A549 (cell line): ENCODE results near the gene RTP1. TPM values are rescaled to one million over a fixed set of nuclear protein-coding genes. Genes with fewer than 3 reads are reported as not detected.

Source experiments
- ATAC-seq, 2 experiments: fragments of 200-7000 bp in 1 of 2; fragments of >200 bp in 1 of 2; cut with Nextera tagmentation in 1 of 2; cut with Tn5 transposase in 1 of 2; 3 replicates each; pipeline versions ENCODE4 v1.8.0 to v1.9.1; 2018 to 2020; ENCODE audit warnings: mild to moderate bottlenecking in 1 of 2, moderate library complexity in 1 of 2
- CTCF ChIA-PET: fragments of 300-600 bp; sonication (Branson Sonifier 250); formaldehyde crosslinking; extraction: SDS; loops from one replicate; lab custom pipeline; 2021; ENCODE audit warnings: antibody characterized with exemption, inconsistent platforms; lab: Yijun Ruan, JAX
- POLR2A ChIA-PET: fragments of 350-600 bp; formaldehyde crosslinking; extraction: SDS; loops from one replicate; lab custom pipeline; 2021; ENCODE audit warnings: antibody characterized with exemption, inconsistent platforms; lab: Yijun Ruan, JAX
- DNase-seq, 2 experiments: peaks; one replicate each; pipeline versions ENCODE4 v3.0.0 to v3.0.0-alpha.2; 2011 to 2016; ENCODE audit warnings: low read depth in 1 of 2, low spot score in 1 of 2
- FAIRE-seq: peaks from 2 replicates; lab custom pipeline; 2011; peaks lifted over from hg19 to GRCh38; lab: Jason Lieb, UNC
- H3K27ac ChIP-seq, 2 experiments: fragments of >200 bp; sonication (Bioruptor Twin); formaldehyde crosslinking; 3 replicates each; pipeline ENCODE4 v1.5.1; 2016 to 2017
- H3K4me1 ChIP-seq: fragments of >200 bp; sonication (Bioruptor Twin); formaldehyde crosslinking; 3 replicates; pipeline ENCODE4 v1.6.1; 2016
- H3K4me2 ChIP-seq: fragments of >200 bp; sonication (Bioruptor Twin); formaldehyde crosslinking; 3 replicates; pipeline ENCODE4 v1.6.1; 2016
- H3K4me3 ChIP-seq: fragments of >200 bp; sonication (Bioruptor Twin); formaldehyde crosslinking; 3 replicates; pipeline ENCODE4 v1.5.1; 2016
- H3K9me3 ChIP-seq: fragments of >200 bp; sonication (Bioruptor Twin); formaldehyde crosslinking; 3 replicates; pipeline ENCODE4 v1.6.1; 2016
- CHD2 ChIP-seq: fragments of 150-350 bp; IDR thresholded peaks from 2 replicates; pipeline ENCODE4 v1.6.1; 2014; ENCODE audit warnings: low read length; ENCODE audit not compliant: partially characterized antibody
- EHF ChIP-seq: fragments of 250-450 bp; sonication (Bioruptor Pico); IDR thresholded peaks from 2 replicates; pipeline ENCODE4 v1.5.0; 2020; ENCODE audit warnings: mild to moderate bottlenecking
- FOSB ChIP-seq: fragments of 250-450 bp; sonication (Bioruptor Pico); IDR thresholded peaks from 2 replicates; pipeline ENCODE4 v1.5.0; 2020; ENCODE audit warnings: mild to moderate bottlenecking, moderate library complexity
- FOSL2 ChIP-seq, 2 experiments: fragments of 450-650 bp in 1 of 2; fragments of >200 bp in 1 of 2; sonication (Bioruptor Twin) in 1 of 2; formaldehyde crosslinking; IDR thresholded peaks; 2 replicates each; pipeline versions ENCODE4 v1.5.0 to v1.6.1; 2016 to 2020; ENCODE audit warnings: mild to moderate bottlenecking in 1 of 2, moderate library complexity in 1 of 2
- HDAC2 ChIP-seq: fragments of 200-600 bp; sonication (generic); IDR thresholded peaks from 2 replicates; pipeline ENCODE4 v1.6.1; 2016
- HEYL ChIP-seq: fragments of 250-450 bp; sonication (Bioruptor Pico); IDR thresholded peaks from 2 replicates; pipeline ENCODE4 v1.8.0; 2021; ENCODE audit warnings: mild to moderate bottlenecking, moderate library complexity
- HOXB5 ChIP-seq: fragments of 250-450 bp; sonication (Bioruptor Pico); IDR thresholded peaks from 2 replicates; pipeline ENCODE4 v1.5.0; 2020; ENCODE audit warnings: mild to moderate bottlenecking, moderate library complexity
- JUN ChIP-seq, 2 experiments: fragments of >200 bp; sonication (Bioruptor Twin); formaldehyde crosslinking; IDR thresholded peaks; 2 replicates in 1 of 2; 3 replicates in 1 of 2; pipeline ENCODE4 v1.6.1; 2016 to 2017
- MAFK ChIP-seq: fragments of 450-650 bp; IDR thresholded peaks from 2 replicates; pipeline ENCODE4 v1.6.1; 2014; ENCODE audit not compliant: partially characterized antibody
- MAZ ChIP-seq: fragments of 150-350 bp; IDR thresholded peaks from 2 replicates; pipeline ENCODE4 v1.6.1; 2014; ENCODE audit warnings: antibody characterized with exemption, low read depth, low read length, borderline replicate concordance
- MYC ChIP-seq: IDR thresholded peaks from 2 replicates; pipeline ENCODE4 v1.6.1; 2012; ENCODE audit warnings: mild to moderate bottlenecking, inconsistent platforms, low read length, improper control_type of control experiment, borderline replicate concordance
- NPAS2 ChIP-seq: fragments of 250-450 bp; sonication (Bioruptor Pico); IDR thresholded peaks from 2 replicates; pipeline ENCODE4 v1.8.0; 2022; ENCODE audit warnings: mild to moderate bottlenecking, moderate library complexity, borderline replicate concordance
- PBX3 ChIP-seq: IDR thresholded peaks from 2 replicates; pipeline ENCODE4 v1.6.1; 2012
- POLR2AphosphoS2 ChIP-seq: conservative IDR thresholded peaks from 2 replicates; pipeline ENCODE4 v1.6.1; 2012; ENCODE audit warnings: low read length, improper control_type of control experiment, inconsistent platforms
- RAD21 ChIP-seq, 2 experiments: fragments of >200 bp in 1 of 2; sonication (Bioruptor Twin) in 1 of 2; formaldehyde crosslinking in 1 of 2; IDR thresholded peaks in 1 of 2; conservative IDR thresholded peaks in 1 of 2; 2 replicates in 1 of 2; 3 replicates in 1 of 2; pipeline ENCODE4 v1.6.1; 2012 to 2018; ENCODE audit warnings: inconsistent platforms in 1 of 2
- RCOR1 ChIP-seq: fragments of 150-350 bp; IDR thresholded peaks from 2 replicates; pipeline ENCODE4 v1.6.1; 2014; ENCODE audit warnings: antibody characterized with exemption, low read length, low read depth
- RNF2 ChIP-seq: fragments of 200-600 bp; sonication (generic); IDR thresholded peaks from 2 replicates; pipeline ENCODE4 v1.6.1; 2016; ENCODE audit warnings: low read depth, mild to moderate bottlenecking, antibody characterized with exemption, moderate library complexity, borderline replicate concordance
- TP53 ChIP-seq: fragments of 250-450 bp; sonication (Bioruptor Pico); IDR thresholded peaks from 2 replicates; pipeline ENCODE4 v1.5.0; 2021; ENCODE audit warnings: mild to moderate bottlenecking, moderate library complexity
- WGBS: methylation state at CpG from one replicate; pipeline ENCODE4 v1.1.6; 2017; ENCODE audit errors: missing lambda C conversion rate; 5-methylcytosine and 5-hydroxymethylcytosine counted together
- polyA plus RNA-seq, 4 experiments: library from polyadenylated mRNA; depleted of rRNA in 3 of 4; stranded (reverse); fragments of >200 nt; fragmentation: RNase III in 1 of 4; extraction: RNeasy Plus Mini Kit Qiagen cat#74134 plus additional on column Dnase treatment in 1 of 4; gene quantifications; 2 replicates in 3 of 4; 3 replicates in 1 of 4; pipeline ENCODE4 v1.2.3, GENCODE V29; 2011 to 2017
- TF ChIP-seq, protein P1 (sequence below): IDR thresholded peaks from 2 replicates; pipeline ENCODE4 v1.6.1; 2012
- TF ChIP-seq, protein P2 (sequence below): fragments of >200 bp; sonication (Bioruptor Twin); formaldehyde crosslinking; IDR thresholded peaks from 2 replicates; pipeline ENCODE4 v1.6.1; 2016
- TF ChIP-seq, protein P3 (sequence below): fragments of 250-450 bp; sonication (Bioruptor Pico); IDR thresholded peaks from 2 replicates; pipeline ENCODE4 v1.5.0; 2020; ENCODE audit warnings: low read depth, mild to moderate bottlenecking, moderate library complexity

RTP1 gene
- polyA plus RNA-seq, 2 of the 4 experiments (the other 2 are of a cell fraction), result not detected

DNA sequence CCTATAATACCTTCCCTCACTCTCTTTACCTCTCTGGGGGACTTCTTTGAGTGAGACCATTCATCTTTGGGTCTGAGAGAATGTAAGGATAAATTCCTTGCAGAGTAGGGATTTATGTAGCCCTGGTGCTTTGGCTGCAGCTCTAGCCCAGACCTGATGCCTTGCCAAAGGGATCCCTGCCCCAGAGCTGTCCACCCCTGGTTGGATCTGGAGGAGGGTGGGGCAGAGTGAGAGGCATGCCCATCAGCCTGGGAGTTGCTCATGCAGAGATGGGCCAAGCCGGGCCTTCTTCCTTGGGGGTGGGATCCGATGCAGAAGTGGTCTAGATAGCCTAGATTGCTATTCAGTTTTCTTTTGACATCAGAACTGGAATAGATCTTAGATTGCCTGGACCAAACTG is 31.5 kb downstream of the RTP1 start:
- CTCF ChIA-PET, result no interaction called here
- peaks cover 14% of the 10 kb centered on the region for H3K4me1 ChIP-seq
- H3K9me3 ChIP-seq, result no peaks in the 10 kb centered on the region
- 83% methylated on average over 2 of the region's 2 CpGs for WGBS
- TF ChIP-seq JUN (IDR thresholded peaks at IDR 0.05) (no peak), FOSL2 (IDR thresholded peaks at IDR 0.05) (no peak), FOSL2 (CRISPR knock-in tag; IDR thresholded peaks at IDR 0.05) (no peak)
- DNase-seq (no peak), FAIRE-seq (no peak), ATAC-seq (no peak; a peak in 1 of 6 replicates)
- H3K4me2 ChIP-seq, result no peak overlapping the region
- POLR2A ChIA-PET, result no interaction called here
- no peak overlapping the region for H3K4me3 ChIP-seq
- H3K27ac ChIP-seq, result no peak overlapping the region; a peak in 1 of 6 replicates

- POLR2A ChIA-PET, result no interaction called here
- CTCF ChIA-PET, result interaction anchor here (0.8 to 2.5 kb wide), 4 partner anchors 19 to 485 kb away, joined by 3 to 8 read pairs (median 5); no protein-coding TSS in a partner anchor
- DNase-seq (no peak), FAIRE-seq (no peak), ATAC-seq (no peak)
- Histone ChIP-seq H3K4me2 (no peak overlapping the region), H3K9me3 (no peaks in the 10 kb centered on the region), H3K4me3 (no peak overlapping the region), H3K4me1 (peaks cover 14% of the 10 kb centered on the region), H3K27ac (no peak overlapping the region)
- TF ChIP-seq, protein P1, sequence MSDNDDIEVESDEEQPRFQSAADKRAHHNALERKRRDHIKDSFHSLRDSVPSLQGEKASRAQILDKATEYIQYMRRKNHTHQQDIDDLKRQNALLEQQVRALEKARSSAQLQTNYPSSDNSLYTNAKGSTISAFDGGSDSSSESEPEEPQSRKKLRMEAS, result no peak
- TF ChIP-seq JUN (IDR thresholded peaks at IDR 0.05) (no peak), MYC (no peak), RNF2 (no peak)
- TF ChIP-seq, protein P2, sequence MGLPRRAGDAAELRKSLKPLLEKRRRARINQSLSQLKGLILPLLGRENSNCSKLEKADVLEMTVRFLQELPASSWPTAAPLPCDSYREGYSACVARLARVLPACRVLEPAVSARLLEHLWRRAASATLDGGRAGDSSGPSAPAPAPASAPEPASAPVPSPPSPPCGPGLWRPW, result no peak
- TF ChIP-seq, protein P3, sequence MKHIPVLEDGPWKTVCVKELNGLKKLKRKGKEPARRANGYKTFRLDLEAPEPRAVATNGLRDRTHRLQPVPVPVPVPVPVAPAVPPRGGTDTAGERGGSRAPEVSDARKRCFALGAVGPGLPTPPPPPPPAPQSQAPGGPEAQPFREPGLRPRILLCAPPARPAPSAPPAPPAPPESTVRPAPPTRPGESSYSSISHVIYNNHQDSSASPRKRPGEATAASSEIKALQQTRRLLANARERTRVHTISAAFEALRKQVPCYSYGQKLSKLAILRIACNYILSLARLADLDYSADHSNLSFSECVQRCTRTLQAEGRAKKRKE (CRISPR knock-in tag), result no peak
- WGBS, result 82% methylated on average over 1 of the region's 1 CpG
Measured at GRCh38 chr3:187230011-187230410, 32.7 kb downstream of the RTP1 start.

- POLR2A ChIA-PET, result no interaction called here
- no peak for ATAC-seq
Measured at GRCh38 chr3:187236962-187237361, 39.7 kb downstream of the RTP1 start.

DNA sequence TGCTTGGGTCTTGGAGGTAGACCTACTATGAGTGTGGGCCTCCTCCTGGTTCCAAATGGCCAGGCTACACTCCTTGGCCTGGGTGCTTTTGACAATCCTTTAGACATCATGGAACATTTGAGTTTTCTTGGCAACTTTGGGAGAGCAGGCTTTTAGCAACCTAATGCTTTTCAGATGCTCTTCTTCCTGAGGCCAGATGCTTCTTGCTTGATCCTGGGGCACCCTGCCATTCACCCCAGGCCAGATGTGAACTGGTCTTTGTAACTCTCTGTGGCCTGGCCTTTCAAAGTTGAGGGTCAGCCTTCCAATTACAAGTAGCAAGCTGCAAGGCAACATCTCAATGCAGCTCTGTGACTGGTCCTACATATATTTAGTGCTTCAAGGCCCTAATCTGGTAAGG is 40.5 kb downstream of the RTP1 start:
- ATAC-seq, result no peak
- ChIA-PET CTCF (no interaction called here), POLR2A (no interaction called here)
- Histone ChIP-seq H3K4me2 (no peak overlapping the region), H3K4me1 (no peaks in the 10 kb centered on the region), H3K4me3 (no peak overlapping the region), H3K27ac (no peak overlapping the region), H3K9me3 (no peaks in the 10 kb centered on the region)
- no peak for FAIRE-seq
- TF ChIP-seq RCOR1, result no peak
- TF ChIP-seq TP53 (CRISPR knock-in tag), result no peak
- TF ChIP-seq MAZ, result no peak
- no peak for TF ChIP-seq RAD21 (conservative IDR thresholded peaks at IDR 0.05 in 1 of 2, IDR thresholded peaks at IDR 0.05 in 1 of 2)
- TF ChIP-seq NPAS2 (CRISPR knock-in tag), result no peak
- no peak for TF ChIP-seq HEYL (CRISPR knock-in tag)
- no peak for TF ChIP-seq CHD2
- TF ChIP-seq POLR2AphosphoS2, result no peak
- no peak for TF ChIP-seq HDAC2
- no peak for TF ChIP-seq PBX3
- TF ChIP-seq, protein P3 (CRISPR knock-in tag), result no peak
- TF ChIP-seq EHF (CRISPR knock-in tag), result no peak
- no peak for TF ChIP-seq MAFK
- TF ChIP-seq HOXB5, result no peak
- TF ChIP-seq, protein P2, result no peak
- no peak for DNase-seq

More at GRCh38 chr3:187236962-187237361, 39.7 kb downstream of the RTP1 start:
- no peak overlapping the region for H3K4me3 ChIP-seq
- FAIRE-seq (no peak), DNase-seq (no peak)
- no peaks in the 10 kb centered on the region for H3K9me3 ChIP-seq
- H3K4me1 ChIP-seq, result no peaks in the 10 kb centered on the region
- TF ChIP-seq FOSB (CRISPR knock-in tag) (no peak), MAFK (peak; percentile 56)
- CTCF ChIA-PET, result no interaction called here
- H3K4me2 ChIP-seq, result no peak overlapping the region
- WGBS, result 81% methylated on average over 1 of the region's 1 CpG
- no peak overlapping the region for H3K27ac ChIP-seq
